T-cell (primary cell): Measurements from ENCODE around the gene ANKS6. TPM values are rescaled to one million over a fixed set of nuclear protein-coding genes. Genes with fewer than 3 reads are reported as not detected.
"Not testable (repeated sequence)": the region's sequence is repeated elsewhere in the genome, so short reads cannot be mapped to it uniquely, and the experiment has no call there.

Experiments used
- ATAC-seq, 4 experiments: fragments of 200-7000 bp in 3 of 4; fragments of 150-1000 bp in 1 of 4; cut with Tn5 transposase; replicated peaks in 1 of 4; 1 replicate in 3 of 4; 2 replicates in 1 of 4; pipeline ENCODE4 v1.10.0; 2021; ENCODE audit warnings: moderate library complexity in 3 of 4, mild to moderate bottlenecking in 2 of 4, moderate number of reproducible peaks in 1 of 4
- CTCF ChIA-PET, 2 donors: fragments of 300-600 bp; sonication (Branson Sonifier 250); formaldehyde crosslinking; loops; one replicate each; lab custom pipeline; 2022; ENCODE audit warnings: antibody characterized with exemption in 2 of 2; lab: Charles Lee
- POLR2A ChIA-PET, 2 donors: fragments of 300-600 bp; sonication (Branson Sonifier 250); formaldehyde crosslinking; loops; one replicate each; lab custom pipeline; 2022; ENCODE audit warnings: antibody characterized with exemption in 2 of 2; lab: Charles Lee
- DNase-seq, 35 experiments: peaks; one replicate each; pipeline versions ENCODE4 v3.0.0 to v3.0.0-alpha.2; 2013 to 2023
- H3K27ac ChIP-seq: one replicate; pipeline ENCODE4 v1.5.1; 2013; ENCODE audit warnings: low read length
- H3K27me3 ChIP-seq, 2 experiments: replicated peaks in 1 of 2; 1 replicate in 1 of 2; 2 replicates in 1 of 2; pipeline versions ENCODE4 v1.6.1 to v1.7.0; 2013; ENCODE audit warnings: low read length in 1 of 2, mixed read lengths in 1 of 2; ENCODE audit not compliant: control insufficient read depth in 2 of 2, insufficient read depth in 2 of 2; ENCODE audit errors: extremely low read depth in 1 of 2
- H3K36me3 ChIP-seq, 2 donors: 1 replicate in 1 of 2; 2 replicates in 1 of 2; pipeline versions ENCODE4 v1.6.1 to v1.7.0; 2013; ENCODE audit warnings: low read length in 1 of 2; ENCODE audit not compliant: control insufficient read depth in 2 of 2, insufficient read depth in 1 of 2; ENCODE audit errors: extremely low read depth in 1 of 2
- H3K4me1 ChIP-seq, 2 experiments: 1 replicate in 1 of 2; 2 replicates in 1 of 2; pipeline versions ENCODE4 v1.6.1 to v1.7.0; 2013; ENCODE audit warnings: low read length in 2 of 2, mixed read lengths in 1 of 2; ENCODE audit not compliant: insufficient read depth in 2 of 2, control insufficient read depth in 1 of 2; ENCODE audit errors: extremely low read depth in 1 of 2
- H3K4me3 ChIP-seq, 2 donors: 1 replicate in 1 of 2; 2 replicates in 1 of 2; pipeline versions ENCODE4 v1.5.1 to v1.7.0; 2013; ENCODE audit warnings: mild to moderate bottlenecking in 2 of 2, low read length in 1 of 2, moderate library complexity in 1 of 2; ENCODE audit not compliant: control insufficient read depth in 1 of 2; ENCODE audit errors: extremely low read depth in 1 of 2
- H3K9me3 ChIP-seq: 2 replicates; pipeline ENCODE4 v1.7.0; 2013
- H3K27ac Mint-ChIP-seq, 2 donors: one replicate each; pipeline ENCODE4 v1.8.0; 2020 to 2021; ENCODE audit warnings: mild to moderate bottlenecking in 2 of 2, mixed read lengths in 2 of 2
- H3K27me3 Mint-ChIP-seq, 2 donors: one replicate each; pipeline ENCODE4 v1.8.0; 2021 to 2022; ENCODE audit warnings: mixed read lengths in 2 of 2
- H3K36me3 Mint-ChIP-seq: one replicate; pipeline ENCODE4 v1.8.0; 2021; ENCODE audit warnings: mixed read lengths
- H3K4me1 Mint-ChIP-seq, 3 donors: one replicate each; pipeline ENCODE4 v1.8.0; 2020 to 2022; ENCODE audit warnings: mixed read lengths in 3 of 3, mild to moderate bottlenecking in 1 of 3
- H3K4me3 Mint-ChIP-seq, 3 donors: one replicate each; pipeline ENCODE4 v1.8.0; 2020 to 2022; ENCODE audit warnings: mild to moderate bottlenecking in 3 of 3, mixed read lengths in 3 of 3, moderate library complexity in 3 of 3
- H3K9me3 Mint-ChIP-seq, 3 donors: one replicate each; pipeline ENCODE4 v1.8.0; 2020 to 2022; ENCODE audit warnings: mixed read lengths in 3 of 3
- WGBS: methylation state at CpG from one replicate; pipeline ENCODE4 v1.1.5; 2013; ENCODE audit warnings: missing lambda C conversion rate; ENCODE audit not compliant: insufficient coverage; 5-methylcytosine and 5-hydroxymethylcytosine counted together
- total RNA-seq, 35 experiments: library from RNA in 6 of 35; stranded (reverse) in 6 of 35; fragments of 120-200 nt in 1 of 35; gene quantifications; one replicate each; pipeline versions ENCODE4 v1.2.1 to v1.2.4 and lab custom pipeline; 2013 to 2026

The ANKS6 gene
- total RNA-seq, 5 donors from 2014 or later (not counting 1 experiment from before 2014, with no cell fraction given) = 11.7 to 19.0 (median 14.1) TPM

DNA sequence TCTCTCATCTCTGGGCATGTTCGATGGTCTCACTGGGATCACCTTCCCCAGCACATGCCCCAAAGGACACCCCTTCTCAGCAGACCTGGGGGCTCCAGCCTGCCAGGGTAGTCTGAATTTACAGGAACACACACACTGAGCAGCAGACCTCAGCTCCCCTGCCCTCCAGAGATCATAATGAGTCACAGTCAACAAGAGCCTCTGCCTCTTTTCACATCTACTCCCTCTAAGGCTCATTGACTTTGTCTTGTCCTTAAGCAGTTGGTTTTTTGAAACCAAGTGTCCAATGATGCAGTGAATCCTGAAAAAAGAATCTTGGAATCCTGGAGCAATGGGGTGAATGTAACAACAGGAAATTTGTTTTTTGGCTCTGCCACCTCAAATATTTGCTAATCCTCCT, 108.4 kb downstream of the ANKS6 start:
- H3K4me3 ChIP-seq = no peak overlapping the region
- Mint-ChIP-seq H3K27ac (no peak overlapping the region), H3K4me1 (peaks cover 0 to 2% (median 0%) of the 10 kb centered on the region in 3 donors), H3K27me3 (peaks cover 3% of the 10 kb centered on the region in 2 donors), H3K9me3 (no peaks in the 10 kb centered on the region), H3K36me3 (no peaks in the 10 kb centered on the region), H3K4me3 (no peak overlapping the region)
- H3K9me3 ChIP-seq = no peaks in the 10 kb centered on the region
- DNase-seq (no peak), ATAC-seq (no peak)
- 71% methylated on average over 1 of the region's 1 CpG for WGBS
- ChIA-PET CTCF (no interaction called here), POLR2A (no interaction called here)
- H3K27ac ChIP-seq = no peak overlapping the region
- H3K27me3 ChIP-seq = peaks cover 0 to 8% of the 10 kb centered on the region in 2 experiments
- no peaks in the 10 kb centered on the region for H3K36me3 ChIP-seq
- no peaks in the 10 kb centered on the region for H3K4me1 ChIP-seq

DNA sequence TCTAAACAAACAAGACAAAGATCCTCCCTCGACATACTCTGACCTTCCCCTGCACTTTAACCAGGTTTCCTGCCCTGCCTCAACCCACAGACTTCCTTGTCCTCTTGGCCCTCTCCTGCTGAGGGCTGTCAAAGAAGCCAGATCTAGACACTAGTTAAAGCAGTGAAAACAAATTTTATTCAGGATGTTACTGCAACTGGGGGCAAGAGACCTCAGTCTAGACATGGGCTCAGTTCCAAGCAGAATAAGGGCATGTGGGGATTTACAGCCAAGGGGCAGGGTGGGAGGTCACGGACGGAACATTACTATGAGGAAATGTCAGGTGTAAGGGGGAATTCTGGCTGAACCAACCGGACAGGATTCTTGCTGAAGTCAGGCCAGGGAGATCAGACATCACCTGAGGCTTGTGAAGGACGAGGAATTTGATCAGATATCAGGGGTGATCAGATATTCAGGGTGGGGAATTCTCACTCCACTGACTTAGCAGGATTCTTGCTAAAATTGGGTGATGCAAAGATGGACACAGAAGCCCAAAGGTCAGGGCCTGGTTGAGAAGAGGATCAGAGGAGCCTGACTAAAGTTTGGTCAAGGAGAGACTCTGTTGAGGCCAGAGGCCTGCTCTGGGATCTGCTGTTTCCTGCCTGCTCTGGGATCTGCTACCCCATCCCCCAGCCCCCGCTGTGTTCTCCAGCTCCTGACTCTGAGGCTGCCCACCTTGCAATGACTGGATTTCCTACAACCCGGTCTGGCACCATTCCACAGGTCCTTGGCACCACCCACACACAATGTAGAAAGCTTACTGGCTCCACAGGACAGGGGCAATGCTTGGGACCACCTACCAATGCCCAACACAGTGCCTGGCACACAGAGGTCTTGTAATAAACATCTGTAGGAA, 109.1 kb downstream of the ANKS6 start:
- H3K27me3 ChIP-seq = peaks cover 0 to 4% of the 10 kb centered on the region in 2 experiments
- no peaks in the 10 kb centered on the region for H3K36me3 Mint-ChIP-seq
- no peaks in the 10 kb centered on the region for H3K36me3 ChIP-seq
- H3K27ac Mint-ChIP-seq = no peak overlapping the region
- H3K9me3 Mint-ChIP-seq = no peaks in the 10 kb centered on the region
- ChIA-PET POLR2A (no interaction called here), CTCF (interaction anchor here in 1 of 2 donors (0.6 kb wide), 1 partner anchor 18 kb away, joined by 4 read pairs; no protein-coding TSS in a partner anchor)
- ATAC-seq = no peak
- H3K4me1 ChIP-seq = no peaks in the 10 kb centered on the region
- H3K27ac ChIP-seq = no peak overlapping the region
- H3K9me3 ChIP-seq = no peaks in the 10 kb centered on the region
- no peak overlapping the region for H3K4me3 Mint-ChIP-seq
- DNase-seq = no peak
- H3K4me1 Mint-ChIP-seq = peaks cover 0 to 2% (median 0%) of the 10 kb centered on the region in 3 donors
- H3K27me3 Mint-ChIP-seq = peaks cover 3% of the 10 kb centered on the region in 2 donors
- H3K4me3 ChIP-seq = no peak overlapping the region
- WGBS = 44% methylated on average over 6 of the region's 7 CpGs

DNA sequence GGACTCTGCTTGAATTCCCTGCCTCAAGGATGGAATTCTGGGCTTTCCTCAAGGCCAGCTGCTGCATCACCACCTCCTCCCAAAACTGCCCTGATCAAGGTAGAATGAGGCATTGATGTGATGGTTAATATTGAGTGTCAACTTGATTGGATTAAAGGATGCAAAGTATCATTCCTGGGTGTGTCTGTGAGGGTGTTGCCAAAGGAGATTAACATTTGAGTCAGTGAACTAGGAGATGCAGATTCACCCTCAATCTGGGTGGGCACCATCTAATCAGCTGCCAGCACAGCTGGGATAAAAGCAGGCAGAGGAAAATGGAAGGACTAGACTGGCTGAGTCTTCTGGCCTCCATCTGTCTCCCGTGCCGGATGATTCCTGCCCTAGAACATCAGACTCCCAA, 111.5 kb downstream of the ANKS6 start:
- 100% methylated on average over 2 of the region's 2 CpGs for WGBS
- not testable (repeated sequence) for H3K36me3 Mint-ChIP-seq

More for the DNA sequence above, 111.5 kb downstream of the ANKS6 start:
- CTCF ChIA-PET, H3K4me3 Mint-ChIP-seq, H3K27ac ChIP-seq, H3K27me3 Mint-ChIP-seq, POLR2A ChIA-PET, DNase-seq, H3K4me1 ChIP-seq, H3K36me3 ChIP-seq, H3K4me3 ChIP-seq, H3K27me3 ChIP-seq, H3K9me3 Mint-ChIP-seq, H3K9me3 ChIP-seq, ATAC-seq, H3K4me1 Mint-ChIP-seq, H3K27ac Mint-ChIP-seq: not testable (repeated sequence)

Other genes with a start within 250 kb of the ANKS6 start
- gene GABBR2, start 87.6 kb downstream of the ANKS6 start, total RNA-seq = under 1 TPM in 1 of 5 donors, not detected in 4; 0.03 TPM
- gene GALNT12, start 11.1 kb upstream of the ANKS6 start, total RNA-seq = 10 to 100 TPM in 4 of 5 donors, 1 to 10 TPM in 1; 9.5 to 11.7 (median 11.6) TPM
- gene COL15A1, start 147.4 kb upstream of the ANKS6 start, total RNA-seq = under 1 TPM in 3 of 5 donors, not detected in 2; 0.15 to 0.20 (median 0.19) TPM